Inferior parietal cortex (tissue), 1 donor: ENCODE data around the gene CCDC57.

Experiments used
- DNase-seq: peaks from one replicate; pipeline ENCODE4 v3.0.0-alpha.2; 2016; ENCODE audit errors: extremely low spot score

Gene CCDC57

GRCh38 chr17:82246040-82246364, 33.4 kb upstream of the CCDC57 start:
- no peak for DNase-seq

GRCh38 chr17:82245134-82246039, 32.7 kb upstream of the CCDC57 start:
- no peak for DNase-seq

- DNase-seq = peak; percentile 66
Observed at GRCh38 chr17:82244413-82245133, 31.9 kb upstream of the CCDC57 start.

DNA sequence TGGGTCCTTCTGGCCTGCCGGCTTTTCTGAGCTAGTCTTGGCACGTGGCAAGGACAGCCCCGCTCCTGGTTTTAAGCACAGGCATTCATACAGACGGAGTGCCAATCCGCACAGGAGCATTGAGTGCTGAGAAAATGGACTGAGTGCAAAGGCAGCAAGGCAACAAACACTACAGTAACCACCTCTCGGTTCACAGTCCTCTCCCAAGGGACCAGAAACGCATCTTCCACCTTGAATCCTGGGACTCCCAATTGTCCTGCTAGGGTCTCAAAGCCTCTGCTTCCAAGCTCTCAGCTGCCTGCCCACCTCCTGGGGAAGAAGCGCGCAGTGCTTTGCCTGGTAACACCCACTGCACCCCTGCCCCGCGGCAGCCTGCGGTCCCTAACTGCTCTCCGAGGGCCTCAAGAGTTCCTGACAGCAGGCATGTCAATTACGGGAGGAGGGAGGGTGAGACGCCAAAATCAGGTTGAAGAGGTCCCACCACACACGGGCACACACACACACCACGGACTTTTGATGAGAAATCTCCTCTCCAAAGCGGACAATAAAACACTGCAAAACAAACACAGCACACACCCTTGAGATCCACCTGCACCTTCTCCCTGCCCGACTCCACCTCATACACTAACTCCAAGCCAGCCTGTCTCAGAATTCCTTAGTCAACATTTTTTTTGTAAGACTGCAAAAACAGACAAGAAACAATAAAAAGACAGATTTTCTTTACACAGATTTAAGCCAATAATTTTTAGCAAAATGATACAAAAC, 31.2 kb upstream of the CCDC57 start:
- no peak for DNase-seq

- DNase-seq = peak; percentile 87
Observed at GRCh38 chr17:82242977-82243647, 30.5 kb upstream of the CCDC57 start.

GRCh38 chr17:82242698-82242976, 30.0 kb upstream of the CCDC57 start:
- no peak for DNase-seq

DNA sequence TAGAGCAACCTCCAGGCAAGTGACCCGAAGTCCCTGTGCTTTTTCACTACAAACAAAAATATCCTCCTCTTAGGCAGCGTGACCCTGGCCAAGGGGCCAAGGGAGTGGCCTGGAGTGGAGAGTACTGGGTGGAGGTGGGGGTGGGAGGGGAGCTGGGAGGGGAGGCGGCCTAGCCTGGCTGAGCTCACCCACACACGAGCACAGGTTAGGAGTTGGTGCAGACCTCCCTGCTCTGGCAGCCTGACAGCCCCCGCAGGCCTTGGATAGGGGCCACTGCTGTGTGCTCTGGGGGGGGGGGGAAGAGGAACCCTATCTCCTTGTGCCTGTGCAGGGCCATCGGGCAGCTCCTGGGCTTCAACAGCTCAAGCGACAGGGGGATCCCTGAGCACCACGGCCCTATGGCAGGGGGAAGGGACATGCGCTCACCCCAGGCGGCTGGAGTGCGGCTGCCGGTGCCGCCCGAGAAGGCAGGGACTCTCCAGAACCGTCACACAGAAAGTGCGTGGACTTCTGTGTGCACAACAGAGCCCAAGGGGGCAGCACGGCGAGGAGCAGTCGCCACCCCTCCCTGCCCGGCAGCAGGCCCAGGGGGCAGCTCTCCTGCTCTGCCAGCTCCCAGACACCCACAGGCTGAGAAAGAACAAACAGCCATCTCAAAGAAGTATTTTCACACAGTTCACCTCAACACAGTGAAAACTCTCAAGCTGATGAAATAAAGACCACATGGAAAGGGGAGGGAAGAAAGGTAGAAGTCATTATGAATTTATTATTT, 29.5 kb upstream of the CCDC57 start:
- no peak for DNase-seq

DNA sequence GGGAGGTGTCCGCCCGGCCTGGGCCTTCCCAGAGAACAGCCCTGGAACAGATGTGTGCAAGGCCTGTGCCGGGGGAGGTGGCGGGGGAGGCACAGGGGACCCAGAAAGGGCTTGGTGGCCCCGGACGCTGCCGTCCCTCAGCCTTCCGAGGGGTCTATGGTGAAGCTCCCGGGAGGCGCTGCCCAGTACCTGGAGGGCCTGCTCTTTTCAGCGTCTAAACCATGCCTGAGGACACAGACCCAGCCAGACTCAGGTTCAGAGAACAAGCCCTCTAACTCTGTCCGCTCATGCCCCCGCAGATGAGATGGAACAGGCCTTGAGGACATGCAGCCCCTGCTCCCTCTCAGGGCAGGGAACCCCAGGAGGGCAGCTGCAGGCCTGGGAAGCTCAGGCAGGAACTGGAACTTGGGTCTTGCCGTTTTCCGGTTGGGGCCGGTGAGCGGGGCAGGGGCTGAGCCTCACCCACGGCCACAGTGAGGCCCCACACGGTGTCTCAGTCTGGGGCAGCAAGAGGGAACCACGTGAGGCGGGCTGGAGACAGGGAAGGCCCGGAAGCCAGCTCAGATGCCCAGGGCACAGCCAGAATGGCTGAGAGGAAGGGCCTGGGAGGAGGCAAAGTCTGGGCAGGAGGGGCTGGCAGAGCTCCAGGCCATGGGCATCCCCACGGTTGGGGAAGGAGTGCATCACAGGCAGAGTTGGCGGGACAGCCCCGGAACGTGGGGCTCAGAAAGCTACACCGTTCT, 28.7 kb upstream of the CCDC57 start:
- DNase-seq = no peak

- DNase-seq = no peak
Observed at GRCh38 chr17:82240506-82241182, 28.0 kb upstream of the CCDC57 start.

- DNase-seq = no peak
Observed at GRCh38 chr17:82239926-82240505, 27.4 kb upstream of the CCDC57 start.

GRCh38 chr17:82239401-82239925, 26.8 kb upstream of the CCDC57 start:
- DNase-seq = no peak

DNA sequence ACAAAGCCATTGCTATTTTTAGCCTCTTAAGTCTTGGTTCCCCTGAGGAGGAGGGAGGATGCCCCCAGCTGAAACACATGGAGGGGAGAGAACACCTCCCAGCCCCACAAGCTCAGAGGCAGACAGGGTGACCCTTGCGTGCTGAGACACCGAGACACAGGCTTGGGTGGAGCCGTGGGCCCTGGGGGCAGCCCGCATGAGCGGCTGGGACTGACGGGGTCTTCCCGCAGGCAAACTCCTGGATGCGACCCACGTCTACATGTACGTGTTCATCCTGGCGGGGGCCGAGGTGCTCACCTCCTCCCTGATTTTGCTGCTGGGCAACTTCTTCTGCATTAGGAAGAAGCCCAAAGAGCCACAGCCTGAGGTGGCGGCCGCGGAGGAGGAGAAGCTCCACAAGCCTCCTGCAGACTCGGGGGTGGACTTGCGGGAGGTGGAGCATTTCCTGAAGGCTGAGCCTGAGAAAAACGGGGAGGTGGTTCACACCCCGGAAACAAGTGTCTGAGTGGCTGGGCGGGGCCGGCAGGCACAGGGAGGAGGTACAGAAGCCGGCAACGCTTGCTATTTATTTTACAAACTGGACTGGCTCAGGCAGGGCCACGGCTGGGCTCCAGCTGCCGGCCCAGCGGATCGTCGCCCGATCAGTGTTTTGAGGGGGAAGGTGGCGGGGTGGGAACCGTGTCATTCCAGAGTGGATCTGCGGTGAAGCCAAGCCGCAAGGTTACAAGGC, 26.0 kb upstream of the CCDC57 start:
- DNase-seq = peak; percentile 62

DNA sequence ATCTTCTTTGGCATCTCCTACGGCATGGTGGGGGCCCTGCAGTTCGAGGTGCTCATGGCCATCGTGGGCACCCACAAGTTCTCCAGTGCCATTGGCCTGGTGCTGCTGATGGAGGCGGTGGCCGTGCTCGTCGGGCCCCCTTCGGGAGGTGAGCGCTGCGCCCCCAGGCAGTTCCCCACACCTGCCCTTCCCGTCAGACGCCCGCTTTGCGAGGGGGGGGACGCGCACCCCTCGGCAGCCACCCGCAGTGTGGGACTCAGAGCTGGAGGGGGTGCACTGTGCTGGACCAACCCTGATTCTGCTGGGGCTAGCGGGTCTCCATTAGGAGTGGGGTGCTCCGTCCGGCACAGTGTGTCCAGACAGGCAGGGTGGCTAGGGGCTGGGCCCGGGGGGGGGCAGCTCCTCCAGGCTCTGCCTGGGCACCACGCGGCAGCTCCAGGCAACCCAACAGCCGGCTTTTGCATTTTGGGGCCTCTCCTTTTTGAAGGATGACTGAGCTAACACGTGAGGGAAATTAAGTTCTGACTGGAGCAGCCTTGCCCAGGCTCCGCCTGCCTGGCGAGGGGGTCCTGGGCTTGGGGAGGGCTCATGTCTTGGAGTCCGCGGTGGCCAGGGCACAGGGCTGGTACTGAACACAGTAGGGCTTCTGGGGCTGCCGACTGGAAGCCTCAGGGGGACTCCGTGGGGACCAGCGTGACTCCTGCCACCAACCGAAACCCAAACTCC, 25.3 kb upstream of the CCDC57 start:
- no peak for DNase-seq

DNA sequence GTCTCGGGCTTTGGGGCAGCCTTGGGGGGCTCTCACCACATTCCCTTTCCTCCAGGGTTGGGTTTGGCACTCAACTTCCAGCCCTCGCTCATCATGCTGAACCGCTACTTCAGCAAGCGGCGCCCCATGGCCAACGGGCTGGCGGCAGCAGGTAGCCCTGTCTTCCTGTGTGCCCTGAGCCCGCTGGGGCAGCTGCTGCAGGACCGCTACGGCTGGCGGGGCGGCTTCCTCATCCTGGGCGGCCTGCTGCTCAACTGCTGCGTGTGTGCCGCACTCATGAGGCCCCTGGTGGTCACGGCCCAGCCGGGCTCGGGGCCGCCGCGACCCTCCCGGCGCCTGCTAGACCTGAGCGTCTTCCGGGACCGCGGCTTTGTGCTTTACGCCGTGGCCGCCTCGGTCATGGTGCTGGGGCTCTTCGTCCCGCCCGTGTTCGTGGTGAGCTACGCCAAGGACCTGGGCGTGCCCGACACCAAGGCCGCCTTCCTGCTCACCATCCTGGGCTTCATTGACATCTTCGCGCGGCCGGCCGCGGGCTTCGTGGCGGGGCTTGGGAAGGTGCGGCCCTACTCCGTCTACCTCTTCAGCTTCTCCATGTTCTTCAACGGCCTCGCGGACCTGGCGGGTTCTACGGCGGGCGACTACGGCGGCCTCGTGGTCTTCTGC, 24.6 kb upstream of the CCDC57 start:
- no peak for DNase-seq

GRCh38 chr17:82236142-82236971, 23.7 kb upstream of the CCDC57 start:
- DNase-seq = peak; percentile 78

- DNase-seq = no peak
Observed at GRCh38 chr17:82235775-82236141, 23.1 kb upstream of the CCDC57 start.
